OCI-LY7 (cell line): Measurements from ENCODE around the gene GALNT9.
"Not testable (repeated sequence)": the region's sequence is repeated elsewhere in the genome, so short reads cannot be mapped to it uniquely, and the experiment has no call there.

Source experiments
- EZH2phosphoT487 ChIP-seq: fragments of 200-600 bp; sonication (generic); IDR thresholded peaks from 2 replicates; pipeline ENCODE4 v1.6.1; 2018; ENCODE audit warnings: low read depth, borderline replicate concordance, mild to moderate bottlenecking, mixed run types, antibody characterized with exemption, low read length, moderate library complexity, mixed read lengths
- TF ChIP-seq, protein P1 (sequence below): fragments of 200-600 bp; sonication (generic); conservative IDR thresholded peaks from 2 replicates; pipeline ENCODE4 v1.5.1; 2014; ENCODE audit warnings: mild to moderate bottlenecking, antibody characterized with exemption, low read length, moderate library complexity, mixed read lengths

DNA sequence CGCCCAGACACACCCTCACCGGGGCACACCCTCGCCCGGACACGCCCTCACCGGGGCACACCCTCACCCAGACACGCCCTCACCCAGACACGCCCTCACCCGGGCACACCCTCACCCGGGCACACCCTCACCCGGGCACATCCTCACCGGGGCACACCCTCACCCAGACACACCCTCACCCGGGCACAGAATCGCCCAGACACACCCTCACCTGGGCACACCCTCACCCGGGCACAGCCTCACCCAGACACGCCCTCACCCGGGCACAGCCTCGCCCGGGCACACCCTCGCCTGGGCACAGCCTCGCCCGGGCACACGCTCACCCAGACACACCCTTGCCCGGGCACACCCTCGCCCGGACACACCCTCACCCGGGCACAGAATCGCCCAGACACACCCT is 24.5 kb downstream of the GALNT9 start:
- TF ChIP-seq, protein P1, sequence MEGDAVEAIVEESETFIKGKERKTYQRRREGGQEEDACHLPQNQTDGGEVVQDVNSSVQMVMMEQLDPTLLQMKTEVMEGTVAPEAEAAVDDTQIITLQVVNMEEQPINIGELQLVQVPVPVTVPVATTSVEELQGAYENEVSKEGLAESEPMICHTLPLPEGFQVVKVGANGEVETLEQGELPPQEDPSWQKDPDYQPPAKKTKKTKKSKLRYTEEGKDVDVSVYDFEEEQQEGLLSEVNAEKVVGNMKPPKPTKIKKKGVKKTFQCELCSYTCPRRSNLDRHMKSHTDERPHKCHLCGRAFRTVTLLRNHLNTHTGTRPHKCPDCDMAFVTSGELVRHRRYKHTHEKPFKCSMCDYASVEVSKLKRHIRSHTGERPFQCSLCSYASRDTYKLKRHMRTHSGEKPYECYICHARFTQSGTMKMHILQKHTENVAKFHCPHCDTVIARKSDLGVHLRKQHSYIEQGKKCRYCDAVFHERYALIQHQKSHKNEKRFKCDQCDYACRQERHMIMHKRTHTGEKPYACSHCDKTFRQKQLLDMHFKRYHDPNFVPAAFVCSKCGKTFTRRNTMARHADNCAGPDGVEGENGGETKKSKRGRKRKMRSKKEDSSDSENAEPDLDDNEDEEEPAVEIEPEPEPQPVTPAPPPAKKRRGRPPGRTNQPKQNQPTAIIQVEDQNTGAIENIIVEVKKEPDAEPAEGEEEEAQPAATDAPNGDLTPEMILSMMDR, result not testable (repeated sequence)
- TF ChIP-seq EZH2phosphoT487, result not testable (repeated sequence)
